NCI-H1105 treated with DMSO at 0.1 percent for 48 hours (cell line): ENCODE results near the gene NKX2-2.

Experiments used
- DNase-seq: peaks from one replicate; lab custom pipeline; 2025; lab: John Stamatoyannopoulos, UW

Gene NKX2-2

DNA sequence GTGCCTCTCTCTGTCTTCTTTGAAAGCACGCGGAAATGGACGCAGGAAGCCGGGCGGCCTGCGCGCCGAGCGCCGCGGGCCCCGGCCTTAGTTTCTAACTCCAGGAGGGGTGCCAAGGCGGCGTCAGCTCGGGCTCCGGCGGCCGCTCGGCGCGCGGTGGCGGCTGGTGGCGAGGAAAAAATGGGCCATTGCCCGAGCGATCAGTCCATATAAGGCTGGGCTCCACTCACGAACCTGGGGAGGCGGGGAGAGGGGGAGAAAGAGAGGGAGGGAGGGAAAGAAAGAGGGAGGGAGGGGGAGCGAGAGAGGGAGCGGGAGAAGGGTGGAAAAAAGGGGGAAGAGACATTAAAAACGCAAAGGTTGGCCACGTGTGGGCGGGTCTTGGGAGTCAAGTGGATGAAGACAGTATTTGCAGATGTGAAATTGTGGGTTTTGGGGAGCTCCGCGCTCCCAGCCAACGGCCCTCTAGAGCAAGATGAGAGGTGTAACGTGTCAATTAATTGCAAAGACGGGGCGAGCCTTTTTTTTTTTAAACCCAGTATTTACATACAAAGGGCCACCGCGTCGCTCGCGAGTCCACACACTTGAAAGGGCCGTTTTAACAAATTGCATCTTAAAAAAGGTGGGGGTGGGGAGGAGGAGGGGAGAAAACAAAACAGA lies at the start of gene NKX2-2:
Gene NKX2-2 (minus strand): TSS at position 184 of the 660 bp plus-strand sequence. CDS start 395 bp downstream, outside the sequence.
- peak; percentile 10 for DNase-seq

DNA sequence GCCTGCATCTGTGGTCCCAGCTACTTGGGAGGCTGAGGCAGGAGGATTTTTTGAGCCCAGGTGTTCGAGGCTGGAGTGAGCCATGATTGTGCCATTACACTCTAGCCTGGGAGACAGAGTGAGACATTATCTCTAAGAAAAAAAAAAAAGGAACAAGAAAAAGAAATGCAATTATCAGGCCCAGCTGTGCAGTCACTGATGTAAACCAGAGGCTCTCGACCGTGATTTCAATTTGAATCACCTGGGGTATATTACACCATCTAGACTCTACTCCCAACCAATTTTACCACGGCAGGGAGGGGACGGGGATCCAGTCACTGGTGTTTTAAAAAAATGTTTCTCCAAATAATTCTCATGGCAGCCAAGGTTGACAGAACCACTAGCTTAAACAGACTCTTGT lies 48.8 kb upstream of the NKX2-2 start:
- no peak for DNase-seq

- no peak for DNase-seq
Measured at GRCh38 chr20:21559305-21559704, 45.4 kb upstream of the NKX2-2 start.

GRCh38 chr20:21557241-21558020 lies 43.6 kb upstream of the NKX2-2 start:
- DNase-seq = no peak

GRCh38 chr20:21556398-21556797 lies 42.5 kb upstream of the NKX2-2 start:
- no peak for DNase-seq

DNA sequence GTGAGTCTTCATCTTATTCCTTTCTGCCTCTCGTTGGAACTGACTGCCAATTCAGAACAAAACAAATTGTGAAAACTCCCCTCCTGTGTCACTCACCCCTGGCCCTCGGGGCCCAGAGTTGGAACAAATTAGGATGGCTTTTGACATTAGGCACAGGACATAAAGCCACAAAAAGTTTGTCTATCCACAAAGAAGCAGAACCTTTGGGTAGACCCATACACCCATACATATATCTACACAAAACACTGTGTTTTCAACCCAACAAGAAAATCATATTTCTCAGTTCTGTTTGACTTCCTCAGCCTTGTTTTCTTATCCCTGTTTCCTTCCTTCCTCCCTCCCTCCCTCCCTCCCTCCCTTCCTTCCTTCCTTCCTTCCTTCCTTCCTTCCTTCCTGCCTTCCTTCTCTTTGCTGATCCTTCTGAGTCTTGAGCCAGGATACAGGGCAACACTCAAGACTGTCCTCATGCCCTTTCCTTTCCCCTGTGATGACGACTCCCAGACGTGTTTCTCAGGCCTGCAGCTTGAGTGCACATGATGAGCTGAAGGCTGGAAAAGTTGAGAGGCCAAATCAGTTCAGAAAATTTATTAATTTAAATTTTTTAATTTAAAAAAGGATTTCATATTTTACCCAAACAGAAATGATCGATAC lies 41.7 kb upstream of the NKX2-2 start:
- DNase-seq = no peak

- peak; percentile 9 for DNase-seq
Measured at GRCh38 chr20:21554985-21555384, 41.1 kb upstream of the NKX2-2 start.

DNA sequence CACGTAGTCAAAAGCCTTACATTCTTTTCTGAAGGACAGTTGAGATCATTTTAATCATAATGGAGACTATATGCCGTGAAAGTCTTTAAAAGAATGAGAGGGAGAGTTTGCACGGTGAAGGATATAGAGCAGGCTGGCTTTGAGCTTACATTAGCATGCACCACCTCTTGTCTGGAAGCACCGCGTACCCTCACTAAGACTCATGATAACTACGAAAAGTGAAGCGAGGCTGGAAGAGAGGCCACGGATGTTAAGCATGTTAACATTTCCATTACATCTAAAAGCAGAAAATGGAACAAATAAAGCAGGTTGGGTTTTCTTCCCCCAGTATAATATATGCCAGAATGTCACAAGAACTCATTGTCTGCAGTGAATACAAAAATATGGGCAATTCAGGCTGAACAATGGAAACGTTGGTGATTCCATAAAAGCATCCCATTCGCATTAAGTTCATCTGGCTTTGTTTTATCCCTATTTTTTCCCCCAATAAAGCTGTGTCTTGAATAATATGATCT lies 40.6 kb upstream of the NKX2-2 start:
- no peak for DNase-seq

GRCh38 chr20:21550587-21550986 lies 36.7 kb upstream of the NKX2-2 start:
- DNase-seq = no peak

- no peak for DNase-seq
Measured at GRCh38 chr20:21548390-21549035, 34.6 kb upstream of the NKX2-2 start.

- DNase-seq = no peak
Measured at GRCh38 chr20:21546355-21546754, 32.5 kb upstream of the NKX2-2 start.

DNA sequence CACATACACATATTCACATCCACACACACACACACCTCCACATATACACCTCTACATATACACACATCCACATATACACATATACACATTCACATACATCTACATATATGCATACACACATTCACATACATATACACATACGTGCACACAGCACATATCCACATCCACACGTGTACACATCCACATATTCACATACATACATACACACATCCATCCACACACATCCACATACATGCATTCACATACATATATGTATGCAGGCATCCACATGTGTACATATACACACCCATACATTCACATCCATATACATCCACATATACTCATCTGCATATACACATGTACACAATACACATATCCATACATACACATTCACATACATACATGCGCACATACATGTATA lies 25.6 kb upstream of the NKX2-2 start:
- no peak for DNase-seq

DNA sequence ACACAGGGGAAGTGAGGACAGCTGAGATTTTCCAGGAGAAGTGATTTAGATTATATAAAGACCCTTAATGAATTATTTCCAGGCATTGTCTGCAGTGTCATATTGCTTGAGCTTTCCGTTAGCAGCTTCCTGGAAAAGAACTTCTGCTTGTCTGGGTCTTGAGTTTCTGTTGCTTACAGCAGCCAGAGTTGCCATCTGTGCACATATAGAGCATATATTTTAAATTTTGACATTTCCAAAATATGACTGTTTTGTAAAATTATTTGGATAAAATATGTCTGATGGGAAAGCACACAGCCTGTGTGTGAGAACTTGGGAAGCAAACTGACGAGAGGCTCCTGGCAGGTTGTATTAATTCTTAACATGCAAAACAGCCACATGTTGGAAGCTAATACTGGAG lies 21.0 kb upstream of the NKX2-2 start:
- DNase-seq = no peak

DNA sequence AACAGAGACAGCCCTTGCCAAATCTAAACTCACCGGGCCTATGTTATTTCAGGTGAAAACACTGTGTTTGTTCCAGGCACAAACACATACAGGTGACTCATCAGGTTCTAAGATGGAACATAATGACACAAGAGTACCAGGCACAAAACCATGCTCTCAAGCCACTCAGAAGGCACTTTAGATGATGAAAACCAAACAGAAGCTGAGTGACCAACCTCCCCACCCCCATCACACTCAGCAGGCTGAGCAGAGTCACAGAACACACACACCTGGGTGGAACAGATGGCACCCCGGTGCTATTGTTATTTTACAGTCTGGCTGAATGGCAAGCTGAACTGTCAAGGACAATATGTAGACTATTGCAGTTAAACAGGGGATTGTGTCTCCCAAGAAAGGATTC lies 20.6 kb upstream of the NKX2-2 start:
- peak; percentile 89 for DNase-seq

DNA sequence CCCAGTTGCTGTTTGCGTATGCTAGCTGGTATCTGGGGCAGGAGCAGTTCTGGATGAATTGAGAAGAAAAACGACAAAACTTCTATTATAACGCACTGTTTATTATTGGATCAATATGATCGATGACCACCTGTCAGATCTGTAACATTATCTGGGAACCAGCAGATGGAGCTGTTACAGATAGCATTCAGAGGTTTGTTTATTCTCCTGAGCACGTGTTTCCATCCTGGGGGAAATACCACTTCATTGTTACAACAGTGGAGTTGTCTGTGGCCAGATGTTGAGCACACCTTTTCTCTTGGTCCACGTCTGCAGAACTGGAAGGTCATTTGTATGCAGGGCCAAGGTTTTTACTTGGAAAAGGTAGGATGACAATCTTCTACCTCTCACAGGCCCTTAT lies 16.0 kb upstream of the NKX2-2 start:
- DNase-seq = peak; percentile 73

GRCh38 chr20:21528870-21529269 lies 15.0 kb upstream of the NKX2-2 start:
- DNase-seq = no peak

- DNase-seq = no peak
Measured at GRCh38 chr20:21527908-21528307, 14.0 kb upstream of the NKX2-2 start.

GRCh38 chr20:21526776-21527175 lies 12.9 kb upstream of the NKX2-2 start:
- no peak for DNase-seq

DNA sequence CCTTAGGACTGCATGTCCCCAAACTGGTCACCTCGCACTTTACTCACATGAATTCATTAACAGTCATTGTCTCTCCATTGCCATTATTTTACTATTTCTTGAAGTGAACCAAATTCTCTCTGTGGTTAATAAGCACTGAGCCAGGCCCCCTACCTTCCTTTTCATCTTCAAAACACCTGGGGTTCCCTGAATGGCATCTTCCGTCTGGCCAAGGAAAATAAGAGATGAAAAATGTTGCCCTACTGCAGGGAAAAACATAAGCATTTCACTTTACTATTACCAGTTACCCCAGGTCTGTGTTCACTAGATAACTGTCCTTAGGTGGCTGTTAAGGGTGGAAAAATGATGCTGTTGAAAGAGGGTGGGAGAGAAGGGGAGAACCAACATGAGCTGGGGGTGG lies 10.0 kb upstream of the NKX2-2 start:
- DNase-seq = no peak

GRCh38 chr20:21523281-21523868 lies 9.5 kb upstream of the NKX2-2 start:
- peak; percentile 67 for DNase-seq

GRCh38 chr20:21522481-21523280 lies 8.8 kb upstream of the NKX2-2 start:
- peak; percentile 60 for DNase-seq
